Measurements from ENCODE around the gene EIF1B. TPM values are rescaled to one million over a fixed set of nuclear protein-coding genes. Genes with fewer than 3 reads are reported as not detected.

Gene EIF1B
- total and polyA plus RNA-seq, 10 of the 15 experiments (the other 5 are each of a cell fraction or from before 2014, with no cell fraction given), result 15.4 to 75.6 (median 43.2) TPM

- TF ChIP-seq, protein P1, sequence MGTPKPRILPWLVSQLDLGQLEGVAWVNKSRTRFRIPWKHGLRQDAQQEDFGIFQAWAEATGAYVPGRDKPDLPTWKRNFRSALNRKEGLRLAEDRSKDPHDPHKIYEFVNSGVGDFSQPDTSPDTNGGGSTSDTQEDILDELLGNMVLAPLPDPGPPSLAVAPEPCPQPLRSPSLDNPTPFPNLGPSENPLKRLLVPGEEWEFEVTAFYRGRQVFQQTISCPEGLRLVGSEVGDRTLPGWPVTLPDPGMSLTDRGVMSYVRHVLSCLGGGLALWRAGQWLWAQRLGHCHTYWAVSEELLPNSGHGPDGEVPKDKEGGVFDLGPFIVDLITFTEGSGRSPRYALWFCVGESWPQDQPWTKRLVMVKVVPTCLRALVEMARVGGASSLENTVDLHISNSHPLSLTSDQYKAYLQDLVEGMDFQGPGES (IDR thresholded peaks at IDR 0.05), result no peak
- TF ChIP-seq SUZ12 (IDR thresholded peaks at IDR 0.05; ENCODE audit: unreplicated experiment) (no peak), MYC (IDR thresholded peaks at IDR 0.05; ENCODE audit: insufficient read depth, insufficient read length, insufficient replicate concordance, low read length, severe bottlenecking) (no peak), MAX (IDR thresholded peaks at IDR 0.05; ENCODE audit: low read depth, low read length) (no peak), MTA3 (IDR thresholded peaks at IDR 0.05; ENCODE audit: borderline replicate concordance, low read length) (no peak), RELA (IDR thresholded peaks at IDR 0.05; ENCODE audit: borderline replicate concordance, partially characterized antibody) (no peak), ASH2L (IDR thresholded peaks at IDR 0.05; ENCODE audit: borderline replicate concordance, low read depth) (no peak), RAD21 (IDR thresholded peaks at IDR 0.05; ENCODE audit: insufficient read depth, low read depth, low read length) (no peak)
These were observed 45.1 kb upstream of the EIF1B start (continued) for GRCh38 chr3:40264451-40264850.

GRCh38 chr3:40265181-40265580 lies 44.3 kb upstream of the EIF1B start:
- SMC1A ChIA-PET (ENCODE audit: uncharacterized antibody, unreplicated experiment), result no interaction called here
- Histone ChIP-seq H3K27me3 (replicated peaks in 1 of 2; ENCODE audit: control insufficient read depth in 2 of 2, insufficient read depth in 2 of 2, low read length in 1 of 2) (no peaks in the 10 kb centered on the region), H3K4me3 (no peak overlapping the region), H3K9me3 (replicated peaks; ENCODE audit: control insufficient read depth, insufficient read depth, low read length) (no peaks in the 10 kb centered on the region), H3K4me2 (ENCODE audit: control insufficient read depth, insufficient read depth) (no peak overlapping the region), H3K9ac (ENCODE audit: control insufficient read depth, insufficient read depth, low read length) (no peak overlapping the region), H3K27ac (ENCODE audit: control insufficient read depth, insufficient read depth) (no peak overlapping the region), H3K79me2 (ENCODE audit: control insufficient read depth, insufficient read depth, low read length) (no peaks in the 10 kb centered on the region), H2AFZ (ENCODE audit: control insufficient read depth, low read depth, low read length) (no peak overlapping the region), H3K36me3 (ENCODE audit: control insufficient read depth in 2 of 2, insufficient read depth in 2 of 2, low read length in 1 of 2) (no peaks in the 10 kb centered on the region), H3K4me1 (ENCODE audit: control insufficient read depth, insufficient read depth, low read length) (no peaks in the 10 kb centered on the region), H4K20me1 (ENCODE audit: control insufficient read depth, insufficient read depth) (no peaks in the 10 kb centered on the region)
- intact Hi-C loops (cut with micrococcal nuclease; ENCODE audit: unreplicated experiment), result no loop called here
- POLR2A ChIA-PET, result no interaction called here
- in situ Hi-C loops (cut with MboI), result no loop called here
- ATAC-seq, result no peak
- BruUV-seq (replicated peaks), result no TSS peak
- FAIRE-seq, result no peak
- RAD21 ChIA-PET (ENCODE audit: unreplicated experiment), result no interaction called here
- CTCF ChIA-PET, result interaction anchor here (0.9 to 1.5 kb wide), 2 partner anchors 13 to 32 kb away, joined by 3 to 4 read pairs; no protein-coding TSS in a partner anchor
- no peak for DNase-seq (ENCODE audit: low read depth, low spot score)
- TF ChIP-seq TAF1 (IDR thresholded peaks at IDR 0.05; ENCODE audit: borderline replicate concordance, low read depth, low read length) (no peak), GABPA (IDR thresholded peaks at IDR 0.05; ENCODE audit: low read depth) (no peak), CHD1 (IDR thresholded peaks at IDR 0.05; ENCODE audit: low read depth, low read length) (no peak), MYC (IDR thresholded peaks at IDR 0.05; ENCODE audit: insufficient read depth, insufficient read length, insufficient replicate concordance, low read length, severe bottlenecking) (no peak), SIX5 (IDR thresholded peaks at IDR 0.05; ENCODE audit: low read depth, low read length, severe bottlenecking) (no peak), CTCF (IDR thresholded peaks at IDR 0.05 in 2 of 3, conservative IDR thresholded peaks at IDR 0.05 in 1 of 3; ENCODE audit: control insufficient read depth in 2 of 3, extremely low read depth in 1 of 3, insufficient read depth in 1 of 3, low read depth in 3 of 3, low read length in 3 of 3) (no peak)
- TF ChIP-seq, protein P2, sequence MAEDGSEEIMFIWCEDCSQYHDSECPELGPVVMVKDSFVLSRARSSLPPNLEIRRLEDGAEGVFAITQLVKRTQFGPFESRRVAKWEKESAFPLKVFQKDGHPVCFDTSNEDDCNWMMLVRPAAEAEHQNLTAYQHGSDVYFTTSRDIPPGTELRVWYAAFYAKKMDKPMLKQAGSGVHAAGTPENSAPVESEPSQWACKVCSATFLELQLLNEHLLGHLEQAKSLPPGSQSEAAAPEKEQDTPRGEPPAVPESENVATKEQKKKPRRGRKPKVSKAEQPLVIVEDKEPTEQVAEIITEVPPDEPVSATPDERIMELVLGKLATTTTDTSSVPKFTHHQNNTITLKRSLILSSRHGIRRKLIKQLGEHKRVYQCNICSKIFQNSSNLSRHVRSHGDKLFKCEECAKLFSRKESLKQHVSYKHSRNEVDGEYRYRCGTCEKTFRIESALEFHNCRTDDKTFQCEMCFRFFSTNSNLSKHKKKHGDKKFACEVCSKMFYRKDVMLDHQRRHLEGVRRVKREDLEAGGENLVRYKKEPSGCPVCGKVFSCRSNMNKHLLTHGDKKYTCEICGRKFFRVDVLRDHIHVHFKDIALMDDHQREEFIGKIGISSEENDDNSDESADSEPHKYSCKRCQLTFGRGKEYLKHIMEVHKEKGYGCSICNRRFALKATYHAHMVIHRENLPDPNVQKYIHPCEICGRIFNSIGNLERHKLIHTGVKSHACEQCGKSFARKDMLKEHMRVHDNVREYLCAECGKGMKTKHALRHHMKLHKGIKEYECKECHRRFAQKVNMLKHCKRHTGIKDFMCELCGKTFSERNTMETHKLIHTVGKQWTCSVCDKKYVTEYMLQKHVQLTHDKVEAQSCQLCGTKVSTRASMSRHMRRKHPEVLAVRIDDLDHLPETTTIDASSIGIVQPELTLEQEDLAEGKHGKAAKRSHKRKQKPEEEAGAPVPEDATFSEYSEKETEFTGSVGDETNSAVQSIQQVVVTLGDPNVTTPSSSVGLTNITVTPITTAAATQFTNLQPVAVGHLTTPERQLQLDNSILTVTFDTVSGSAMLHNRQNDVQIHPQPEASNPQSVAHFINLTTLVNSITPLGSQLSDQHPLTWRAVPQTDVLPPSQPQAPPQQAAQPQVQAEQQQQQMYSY (CRISPR knock-in tag; IDR thresholded peaks at IDR 0.05), result no peak

Measured in GM12878 (cell line).